SKM-1 (cell line): ENCODE data around the gene TMEM25.

ENCODE experiments used
- DNase-seq: peaks from one replicate; lab custom pipeline; 2025; ENCODE audit not compliant: unreplicated experiment; lab: John Stamatoyannopoulos, UW

The TMEM25 gene

DNA sequence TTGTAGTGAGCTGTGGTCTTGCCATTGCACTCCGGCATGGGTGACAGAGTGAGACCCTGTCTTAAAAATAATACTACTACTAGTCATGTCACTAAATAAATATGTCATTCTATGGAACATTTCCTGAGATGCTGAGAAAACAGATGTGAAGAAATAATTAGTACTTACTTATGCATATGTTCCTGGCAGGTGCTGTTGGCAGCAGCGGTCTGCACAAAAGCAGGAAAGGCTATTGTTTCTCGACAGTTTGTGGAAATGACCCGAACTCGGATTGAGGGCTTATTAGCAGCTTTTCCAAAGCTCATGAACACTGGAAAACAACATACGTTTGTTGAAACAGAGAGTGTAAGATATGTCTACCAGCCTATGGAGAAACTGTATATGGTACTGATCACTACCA is 50.1 kb downstream of the TMEM25 start:
- no peak for DNase-seq
